Hepatocyte (in vitro differentiated cells): ENCODE results near the gene PTCD2. TPM values are rescaled to one million over a fixed set of nuclear protein-coding genes. Genes with fewer than 3 reads are reported as not detected.
A peak's percentile ranks its signal among the peaks of the same experiment; 100 is the strongest.
"Not testable (repeated sequence)": the region's sequence is repeated elsewhere in the genome, so short reads cannot be mapped to it uniquely, and the experiment has no call there.

Source experiments
- DNase-seq: peaks from one replicate; pipeline ENCODE4 v3.0.0-alpha.2; 2016; ENCODE audit warnings: low spot score
- H2AFZ ChIP-seq: fragments of 200-600 bp; sonication (generic); 2 replicates; pipeline ENCODE4 v1.6.0; 2016; ENCODE audit warnings: antibody characterized with exemption, mild to moderate bottlenecking
- H3K27ac ChIP-seq: fragments of 200-600 bp; sonication (generic); 2 replicates; pipeline ENCODE4 v1.5.1; 2016; ENCODE audit warnings: mild to moderate bottlenecking
- H3K27me3 ChIP-seq: fragments of 200-600 bp; sonication (generic); 2 replicates; pipeline ENCODE4 v1.6.1; 2016
- H3K36me3 ChIP-seq: fragments of 200-600 bp; sonication (generic); replicated peaks from 2 replicates; pipeline ENCODE4 v1.5.1; 2016; ENCODE audit warnings: low read depth; ENCODE audit not compliant: insufficient read depth
- H3K4me1 ChIP-seq: fragments of 200-600 bp; sonication (generic); 2 replicates; pipeline ENCODE4 v1.5.1; 2016; ENCODE audit warnings: mild to moderate bottlenecking, moderate library complexity; ENCODE audit not compliant: insufficient read depth
- H3K4me2 ChIP-seq: fragments of 200-600 bp; sonication (generic); 2 replicates; pipeline ENCODE4 v1.6.0; 2016
- H3K4me3 ChIP-seq: fragments of 200-600 bp; sonication (generic); 2 replicates; pipeline ENCODE4 v1.5.1; 2016; ENCODE audit warnings: mild to moderate bottlenecking
- H3K79me2 ChIP-seq: fragments of 200-600 bp; sonication (generic); 2 replicates; pipeline ENCODE4 v1.6.0; 2017; ENCODE audit warnings: mild to moderate bottlenecking
- H3K9me2 ChIP-seq: fragments of 200-600 bp; sonication (generic); replicated peaks from 2 replicates; pipeline ENCODE4 v1.6.0; 2017; ENCODE audit warnings: mild to moderate bottlenecking; ENCODE audit not compliant: insufficient read depth
- H3K9me3 ChIP-seq: fragments of 200-600 bp; sonication (generic); 2 replicates; pipeline ENCODE4 v1.5.1; 2016; ENCODE audit warnings: low read depth, mild to moderate bottlenecking
- H4K20me1 ChIP-seq: fragments of 200-600 bp; sonication (generic); 2 replicates; pipeline ENCODE4 v1.6.0; 2016; ENCODE audit warnings: mild to moderate bottlenecking; ENCODE audit not compliant: insufficient read depth, poor library complexity, severe bottlenecking
- CTCF ChIP-seq: fragments of 200-600 bp; sonication (generic); IDR thresholded peaks from 2 replicates; pipeline ENCODE4 v1.5.1; 2016; ENCODE audit warnings: antibody characterized with exemption, mild to moderate bottlenecking; ENCODE audit not compliant: poor library complexity
- EZH2 ChIP-seq: fragments of 200-600 bp; sonication (generic); IDR thresholded peaks from 2 replicates; pipeline ENCODE4 v1.6.1; 2016; ENCODE audit warnings: antibody characterized with exemption, mild to moderate bottlenecking, borderline replicate concordance
- EZH2phosphoT487 ChIP-seq: fragments of 200-600 bp; sonication (generic); IDR thresholded peaks from one replicate; pipeline ENCODE4 v1.6.1; 2018; ENCODE audit warnings: antibody characterized with exemption, mild to moderate bottlenecking, low read depth, moderate library complexity; ENCODE audit not compliant: unreplicated experiment, severe bottlenecking
- WGBS: methylation state at CpG from one replicate; pipeline ENCODE4 v1.1.6; 2016; ENCODE audit warnings: low lambda C conversion rate; ENCODE audit errors: missing lambda C conversion rate; 5-methylcytosine and 5-hydroxymethylcytosine counted together
- polyA plus RNA-seq: library from polyadenylated mRNA; unstranded; fragments of >200 nt; fragmentation: Nextera tagmentation; extraction: Ambion mirVana; gene quantifications from 2 replicates; pipeline ENCODE4 v1.2.1, GENCODE V29; 2016
- total RNA-seq: library from RNA; depleted of rRNA; stranded (reverse); fragments of >200 nt; gene quantifications from 2 replicates; pipeline ENCODE4 v1.2.3, GENCODE V29; 2014

PTCD2 gene
- total and polyA plus RNA-seq, 2 experiments from 2014 or later = 5.8 to 10.5 TPM

- no peak overlapping the region for H3K4me3 ChIP-seq
- peaks cover 31% of the 10 kb centered on the region for H3K79me2 ChIP-seq
- no peak for TF ChIP-seq EZH2phosphoT487
- TF ChIP-seq EZH2 = no peak
- TF ChIP-seq CTCF = no peak
- H3K9me3 ChIP-seq = no peaks in the 10 kb centered on the region
- no peaks in the 10 kb centered on the region for H4K20me1 ChIP-seq
- H3K4me2 ChIP-seq = no peak overlapping the region
- H3K27ac ChIP-seq = no peak overlapping the region
- H3K9me2 ChIP-seq = no peaks in the 10 kb centered on the region
- no peaks in the 10 kb centered on the region for H3K36me3 ChIP-seq
- H2AFZ ChIP-seq = no peak overlapping the region
- DNase-seq = no peak
- no peaks in the 10 kb centered on the region for H3K4me1 ChIP-seq
- no peaks in the 10 kb centered on the region for H3K27me3 ChIP-seq
- 86% methylated on average over 1 of the region's 1 CpG for WGBS
Observed at GRCh38 chr5:72313141-72313540, 7.0 kb upstream of the PTCD2 start.

- H3K4me2 ChIP-seq = no peak overlapping the region
- no peaks in the 10 kb centered on the region for H3K36me3 ChIP-seq
- 87% methylated on average over 3 of the region's 3 CpGs for WGBS
- H3K27ac ChIP-seq = no peak overlapping the region
- H2AFZ ChIP-seq = no peak overlapping the region
- H3K79me2 ChIP-seq = peaks cover 41% of the 10 kb centered on the region
- no peak overlapping the region for H3K4me3 ChIP-seq
- peak; percentile 36 for DNase-seq
- no peaks in the 10 kb centered on the region for H3K4me1 ChIP-seq
- TF ChIP-seq EZH2 (no peak), CTCF (no peak), EZH2phosphoT487 (no peak)
- no peaks in the 10 kb centered on the region for H3K9me3 ChIP-seq
- H3K9me2 ChIP-seq = no peaks in the 10 kb centered on the region
- no peaks in the 10 kb centered on the region for H4K20me1 ChIP-seq
- H3K27me3 ChIP-seq = no peaks in the 10 kb centered on the region
Observed at GRCh38 chr5:72314571-72315172, 5.5 kb upstream of the PTCD2 start.

GRCh38 chr5:72319435-72319975, 668 bp upstream of the PTCD2 start:
- DNase-seq = peak; percentile 14
- 7% methylated on average over 27 of the region's 28 CpGs for WGBS
- Histone ChIP-seq H2AFZ (peak overlapping the region; percentile 73), H3K4me3 (peak overlapping the region; percentile 56), H3K79me2 (peaks cover 44% of the 10 kb centered on the region), H3K4me2 (peak overlapping the region; percentile 73), H3K27ac (peak overlapping the region; percentile 64)
- H3K9me3 ChIP-seq, H3K9me2 ChIP-seq, H3K4me1 ChIP-seq, H3K36me3 ChIP-seq, H3K27me3 ChIP-seq, H4K20me1 ChIP-seq: not testable (repeated sequence)

GRCh38 chr5:72324189-72324825, 4.1 kb downstream of the PTCD2 start:
- TF ChIP-seq EZH2phosphoT487 (no peak), EZH2 (no peak), CTCF (no peak)
- no peak overlapping the region for H3K4me3 ChIP-seq
- H3K36me3 ChIP-seq = no peaks in the 10 kb centered on the region
- H3K4me2 ChIP-seq = no peak overlapping the region
- no peaks in the 10 kb centered on the region for H3K9me3 ChIP-seq
- no peaks in the 10 kb centered on the region for H4K20me1 ChIP-seq
- no peaks in the 10 kb centered on the region for H3K27me3 ChIP-seq
- WGBS = 86% methylated on average over 5 of the region's 5 CpGs
- DNase-seq = no peak
- no peak overlapping the region for H3K27ac ChIP-seq
- H3K79me2 ChIP-seq = peaks cover 10% of the 10 kb centered on the region
- no peak overlapping the region for H2AFZ ChIP-seq
- H3K9me2 ChIP-seq = no peaks in the 10 kb centered on the region
- H3K4me1 ChIP-seq = peaks cover 5% of the 10 kb centered on the region
